ENCODE measurements around the gene BPGM.

Gene BPGM

GRCh38 chr7:134679006-134679405, 32.4 kb downstream of the BPGM start:
- no peak overlapping the region for H3K14ac ChIP-seq (ENCODE audit: low read length)
- H4K8ac ChIP-seq (ENCODE audit: low read depth, low read length) = no peak overlapping the region
- H3K4me2 ChIP-seq (ENCODE audit: insufficient read depth, low read length, poor library complexity, severe bottlenecking) = no peak overlapping the region
- no peak overlapping the region for H3K27ac ChIP-seq (replicated peaks; ENCODE audit: low read length)
- H2BK15ac ChIP-seq (ENCODE audit: low read length) = no peak overlapping the region
- H2AFZ ChIP-seq (ENCODE audit: low read length) = no peak overlapping the region
- H3K27me3 ChIP-seq (ENCODE audit: control insufficient read depth in 3 of 3, insufficient read depth in 3 of 3, low read depth in 1 of 3, low read length in 3 of 3) = no peaks in the 10 kb centered on the region
- no CpG with 5 or more reads among the region's 2 CpGs for WGBS, 2 donors (ENCODE audit: extremely low coverage in 2 of 2, insufficient read length in 2 of 2, insufficient replicate concordance in 1 of 2)
- no peak overlapping the region for H3K18ac ChIP-seq (ENCODE audit: low read length)
- peaks cover 2 to 13% of the 10 kb centered on the region in 2 donors for H3K36me3 ChIP-seq (replicated peaks in 1 of 2; ENCODE audit: control insufficient read depth in 2 of 2, insufficient read depth in 2 of 2, low read length in 2 of 2)
- H3K4me3 ChIP-seq (ENCODE audit: low read length in 2 of 2) = no peak overlapping the region
- H3K79me1 ChIP-seq (ENCODE audit: low read depth, low read length) = no peaks in the 10 kb centered on the region
- H3K4ac ChIP-seq (ENCODE audit: low read length) = no peak overlapping the region
- H2BK12ac ChIP-seq (ENCODE audit: low read length) = no peak overlapping the region
- H3K9me3 ChIP-seq (replicated peaks in 1 of 2; ENCODE audit: control insufficient read depth in 2 of 2, insufficient read depth in 1 of 2, low read depth in 1 of 2, low read length in 2 of 2) = peaks cover 0 to 8% of the 10 kb centered on the region in 2 donors
- no peak overlapping the region for H2BK5ac ChIP-seq (ENCODE audit: low read length)
- H2BK120ac ChIP-seq (ENCODE audit: low read depth, low read length) = no peak overlapping the region
- H3K9ac ChIP-seq (ENCODE audit: low read depth, low read length, poor library complexity) = no peak overlapping the region
- H3K4me1 ChIP-seq (ENCODE audit: control insufficient read depth in 2 of 2, insufficient read depth in 1 of 2, low read depth in 1 of 2, low read length in 2 of 2) = peaks cover 0 to 4% of the 10 kb centered on the region in 2 donors
- H2AK5ac ChIP-seq (ENCODE audit: low read depth, low read length) = no peak overlapping the region
- H4K91ac ChIP-seq (ENCODE audit: low read depth, low read length, poor library complexity) = no peak overlapping the region
- H3K23ac ChIP-seq (ENCODE audit: low read depth, low read length, poor library complexity) = no peak overlapping the region
- DNase-seq (ENCODE audit: low spot score) = no peak

- WGBS, 2 donors (ENCODE audit: extremely low coverage in 2 of 2, insufficient read length in 2 of 2, insufficient replicate concordance in 1 of 2) = no CpG with 5 or more reads among the region's 3 CpGs
- no peak overlapping the region for H4K91ac ChIP-seq (ENCODE audit: low read depth, low read length, poor library complexity)
Measured at GRCh38 chr7:134684165-134684564, 37.5 kb downstream of the BPGM start.

GRCh38 chr7:134685250-134685649, 38.6 kb downstream of the BPGM start:
- Histone ChIP-seq H2BK120ac (ENCODE audit: low read depth, low read length) (no peak overlapping the region), H3K9me3 (replicated peaks in 1 of 2; ENCODE audit: control insufficient read depth in 2 of 2, insufficient read depth in 1 of 2, low read depth in 1 of 2, low read length in 2 of 2) (no peaks in the 10 kb centered on the region), H3K27ac (replicated peaks; ENCODE audit: low read length) (no peak overlapping the region), H4K8ac (ENCODE audit: low read depth, low read length) (no peak overlapping the region), H2BK12ac (ENCODE audit: low read length) (no peak overlapping the region), H3K27me3 (ENCODE audit: control insufficient read depth in 3 of 3, insufficient read depth in 3 of 3, low read depth in 1 of 3, low read length in 3 of 3) (no peaks in the 10 kb centered on the region), H3K79me1 (ENCODE audit: low read depth, low read length) (no peaks in the 10 kb centered on the region), H2AFZ (ENCODE audit: low read length) (no peak overlapping the region), H3K4ac (ENCODE audit: low read length) (no peak overlapping the region), H3K4me1 (ENCODE audit: control insufficient read depth in 2 of 2, insufficient read depth in 1 of 2, low read depth in 1 of 2, low read length in 2 of 2) (peaks cover 0 to 1% of the 10 kb centered on the region in 2 donors), H3K14ac (ENCODE audit: low read length) (no peak overlapping the region), H4K91ac (ENCODE audit: low read depth, low read length, poor library complexity) (no peak overlapping the region), H2BK15ac (ENCODE audit: low read length) (no peak overlapping the region), H2BK5ac (ENCODE audit: low read length) (no peak overlapping the region), H3K18ac (ENCODE audit: low read length) (no peak overlapping the region), H3K4me3 (ENCODE audit: low read length in 2 of 2) (no peak overlapping the region), H3K23ac (ENCODE audit: low read depth, low read length, poor library complexity) (no peak overlapping the region), H2AK5ac (ENCODE audit: low read depth, low read length) (no peak overlapping the region), H3K36me3 (replicated peaks in 1 of 2; ENCODE audit: control insufficient read depth in 2 of 2, insufficient read depth in 2 of 2, low read length in 2 of 2) (peaks cover 0 to 5% of the 10 kb centered on the region in 2 donors), H3K9ac (ENCODE audit: low read depth, low read length, poor library complexity) (no peak overlapping the region), H3K4me2 (ENCODE audit: insufficient read depth, low read length, poor library complexity, severe bottlenecking) (no peak overlapping the region)
- no peak for DNase-seq (ENCODE audit: low spot score)
- WGBS, 2 donors (ENCODE audit: extremely low coverage in 2 of 2, insufficient read length in 2 of 2, insufficient replicate concordance in 1 of 2) = no CpG with 5 or more reads among the region's 2 CpGs

More at GRCh38 chr7:134684165-134684564, 37.5 kb downstream of the BPGM start:
- Histone ChIP-seq H3K4ac (ENCODE audit: low read length) (no peak overlapping the region), H3K14ac (ENCODE audit: low read length) (no peak overlapping the region), H4K8ac (ENCODE audit: low read depth, low read length) (no peak overlapping the region), H3K27me3 (ENCODE audit: control insufficient read depth in 3 of 3, insufficient read depth in 3 of 3, low read depth in 1 of 3, low read length in 3 of 3) (no peaks in the 10 kb centered on the region), H2BK12ac (ENCODE audit: low read length) (no peak overlapping the region), H3K4me1 (ENCODE audit: control insufficient read depth in 2 of 2, insufficient read depth in 1 of 2, low read depth in 1 of 2, low read length in 2 of 2) (no peaks in the 10 kb centered on the region), H3K23ac (ENCODE audit: low read depth, low read length, poor library complexity) (no peak overlapping the region), H3K4me3 (ENCODE audit: low read length in 2 of 2) (no peak overlapping the region), H3K27ac (replicated peaks; ENCODE audit: low read length) (no peak overlapping the region), H2AK5ac (ENCODE audit: low read depth, low read length) (no peak overlapping the region), H3K4me2 (ENCODE audit: insufficient read depth, low read length, poor library complexity, severe bottlenecking) (no peak overlapping the region), H2BK15ac (ENCODE audit: low read length) (no peak overlapping the region), H3K79me1 (ENCODE audit: low read depth, low read length) (no peaks in the 10 kb centered on the region), H3K18ac (ENCODE audit: low read length) (no peak overlapping the region), H2AFZ (ENCODE audit: low read length) (no peak overlapping the region), H3K9me3 (replicated peaks in 1 of 2; ENCODE audit: control insufficient read depth in 2 of 2, insufficient read depth in 1 of 2, low read depth in 1 of 2, low read length in 2 of 2) (no peaks in the 10 kb centered on the region), H2BK120ac (ENCODE audit: low read depth, low read length) (no peak overlapping the region), H3K36me3 (replicated peaks in 1 of 2; ENCODE audit: control insufficient read depth in 2 of 2, insufficient read depth in 2 of 2, low read length in 2 of 2) (peaks cover 0 to 13% of the 10 kb centered on the region in 2 donors), H2BK5ac (ENCODE audit: low read length) (no peak overlapping the region), H3K9ac (ENCODE audit: low read depth, low read length, poor library complexity) (no peak overlapping the region)
- no peak for DNase-seq (ENCODE audit: low spot score)

- no peaks in the 10 kb centered on the region for H3K27me3 ChIP-seq (ENCODE audit: control insufficient read depth in 3 of 3, insufficient read depth in 3 of 3, low read depth in 1 of 3, low read length in 3 of 3)
- no peak overlapping the region for H3K18ac ChIP-seq (ENCODE audit: low read length)
- H3K14ac ChIP-seq (ENCODE audit: low read length) = no peak overlapping the region
- DNase-seq (ENCODE audit: low spot score) = no peak
- WGBS, 2 donors (ENCODE audit: extremely low coverage in 2 of 2, insufficient read length in 2 of 2, insufficient replicate concordance in 1 of 2) = no CpG with 5 or more reads among the region's 6 CpGs
- H3K23ac ChIP-seq (ENCODE audit: low read depth, low read length, poor library complexity) = no peak overlapping the region
- H2BK5ac ChIP-seq (ENCODE audit: low read length) = no peak overlapping the region
- H3K4me2 ChIP-seq (ENCODE audit: insufficient read depth, low read length, poor library complexity, severe bottlenecking) = no peak overlapping the region
- H3K4ac ChIP-seq (ENCODE audit: low read length) = no peak overlapping the region
- H3K9ac ChIP-seq (ENCODE audit: low read depth, low read length, poor library complexity) = no peak overlapping the region
- no peak overlapping the region for H3K27ac ChIP-seq (replicated peaks; ENCODE audit: low read length)
- no peak overlapping the region for H2AK5ac ChIP-seq (ENCODE audit: low read depth, low read length)
- peaks cover 4 to 9% of the 10 kb centered on the region in 2 donors for H3K4me1 ChIP-seq (ENCODE audit: control insufficient read depth in 2 of 2, insufficient read depth in 1 of 2, low read depth in 1 of 2, low read length in 2 of 2)
- no peak overlapping the region for H2AFZ ChIP-seq (ENCODE audit: low read length)
- H4K91ac ChIP-seq (ENCODE audit: low read depth, low read length, poor library complexity) = no peak overlapping the region
- no peak overlapping the region for H4K8ac ChIP-seq (ENCODE audit: low read depth, low read length)
- no peak overlapping the region for H2BK120ac ChIP-seq (ENCODE audit: low read depth, low read length)
- H3K36me3 ChIP-seq (replicated peaks in 1 of 2; ENCODE audit: control insufficient read depth in 2 of 2, insufficient read depth in 2 of 2, low read length in 2 of 2) = no peaks in the 10 kb centered on the region
- no peak overlapping the region for H2BK12ac ChIP-seq (ENCODE audit: low read length)
- no peaks in the 10 kb centered on the region for H3K9me3 ChIP-seq (replicated peaks in 1 of 2; ENCODE audit: control insufficient read depth in 2 of 2, insufficient read depth in 1 of 2, low read depth in 1 of 2, low read length in 2 of 2)
- H2BK15ac ChIP-seq (ENCODE audit: low read length) = no peak overlapping the region
- no peak overlapping the region for H3K4me3 ChIP-seq (ENCODE audit: low read length in 2 of 2)
- H3K79me1 ChIP-seq (ENCODE audit: low read depth, low read length) = no peaks in the 10 kb centered on the region
Measured at GRCh38 chr7:134686786-134687185, 40.1 kb downstream of the BPGM start.

Data from neuronal stem cell (in vitro differentiated cells).